ENCODE results near the gene ERP29.
"Not testable (repeated sequence)": the region's sequence is repeated elsewhere in the genome, so short reads cannot be mapped to it uniquely, and the experiment has no call there.

Gene ERP29

DNA sequence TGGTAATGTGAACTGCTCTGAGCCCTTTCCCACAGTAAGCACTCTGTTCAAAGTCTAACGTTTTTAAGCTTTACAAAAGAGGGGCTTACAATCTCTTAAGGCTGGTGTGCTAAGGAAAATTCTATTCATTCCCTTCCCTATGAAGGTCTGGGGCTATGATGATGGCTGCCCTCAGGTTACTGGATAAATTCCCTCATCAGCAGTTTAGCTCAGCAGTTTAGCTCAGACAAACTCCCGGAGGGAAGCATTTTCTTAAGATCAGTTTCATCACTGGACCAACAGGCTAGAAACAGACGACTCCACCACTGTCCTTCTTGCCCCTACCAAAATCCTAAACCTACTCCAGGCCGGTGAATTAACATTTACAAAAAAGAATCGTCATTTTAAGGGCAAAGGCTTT is 19.1 kb downstream of the ERP29 start:
- in situ Hi-C loops (cut with MboI; ENCODE audit: low sequenced_read_pairs), result no loop called here

- in situ Hi-C loops (cut with MboI; ENCODE audit: low sequenced_read_pairs), result no loop called here
These were observed 22.1 kb downstream of the ERP29 start for GRCh38 chr12:112035219-112035785.

DNA sequence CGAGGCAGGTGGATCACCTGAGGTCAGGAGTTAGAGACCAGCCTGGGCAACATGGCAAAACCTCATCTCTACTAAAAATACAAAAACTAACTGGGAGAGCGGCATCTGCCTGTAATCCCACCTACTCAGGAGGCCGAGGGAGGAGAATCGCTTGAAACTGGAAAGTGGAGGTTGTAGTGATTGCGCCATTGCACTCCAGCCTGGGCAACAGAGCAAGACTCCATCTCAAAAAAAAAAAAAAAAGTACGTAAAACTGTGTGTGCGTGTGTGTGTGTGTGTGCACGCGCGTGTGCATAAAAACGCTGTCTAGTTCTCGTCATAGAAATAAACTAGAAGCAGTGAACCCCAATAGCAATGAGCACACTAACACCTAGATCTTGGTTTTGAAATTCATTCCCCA is 23.4 kb downstream of the ERP29 start:
- in situ Hi-C loops (cut with MboI; ENCODE audit: low sequenced_read_pairs), result not testable (repeated sequence)

GRCh38 chr12:112046003-112046402 is 32.8 kb downstream of the ERP29 start:
- in situ Hi-C loops (cut with MboI; ENCODE audit: low sequenced_read_pairs), result no loop called here

DNA sequence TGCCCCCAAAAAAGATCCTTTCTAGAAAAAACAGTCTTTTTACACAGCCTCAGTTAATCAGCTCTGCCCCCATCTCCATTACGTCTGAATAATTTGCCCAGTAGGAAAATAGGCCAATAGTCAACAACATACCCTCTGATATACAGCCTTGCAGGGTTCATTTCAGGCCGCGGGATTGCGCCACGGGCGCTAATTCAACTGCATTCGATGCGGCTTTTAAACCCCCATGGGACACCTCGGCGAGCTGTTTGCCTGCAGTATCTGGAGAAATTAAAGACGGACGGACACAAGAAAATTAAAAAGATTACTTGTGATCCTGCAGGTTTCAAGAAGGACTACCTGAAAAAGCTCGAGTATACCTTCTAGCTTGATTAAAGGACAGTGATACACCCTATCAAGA is 36.1 kb downstream of the ERP29 start:
- in situ Hi-C loops (cut with MboI; ENCODE audit: low sequenced_read_pairs), result no loop called here

GRCh38 chr12:112061137-112061536 is 47.9 kb downstream of the ERP29 start:
- in situ Hi-C loops (cut with MboI; ENCODE audit: low sequenced_read_pairs), result no loop called here

GRCh38 chr12:112063273-112063672 is 50.0 kb downstream of the ERP29 start:
- in situ Hi-C loops (cut with MboI; ENCODE audit: low sequenced_read_pairs), result no loop called here

- in situ Hi-C loops (cut with MboI; ENCODE audit: low sequenced_read_pairs), result no loop called here
These were observed 53.3 kb downstream of the ERP29 start for GRCh38 chr12:112066566-112066965.
